ENCODE data around the gene GREM1.

Gene GREM1

DNA sequence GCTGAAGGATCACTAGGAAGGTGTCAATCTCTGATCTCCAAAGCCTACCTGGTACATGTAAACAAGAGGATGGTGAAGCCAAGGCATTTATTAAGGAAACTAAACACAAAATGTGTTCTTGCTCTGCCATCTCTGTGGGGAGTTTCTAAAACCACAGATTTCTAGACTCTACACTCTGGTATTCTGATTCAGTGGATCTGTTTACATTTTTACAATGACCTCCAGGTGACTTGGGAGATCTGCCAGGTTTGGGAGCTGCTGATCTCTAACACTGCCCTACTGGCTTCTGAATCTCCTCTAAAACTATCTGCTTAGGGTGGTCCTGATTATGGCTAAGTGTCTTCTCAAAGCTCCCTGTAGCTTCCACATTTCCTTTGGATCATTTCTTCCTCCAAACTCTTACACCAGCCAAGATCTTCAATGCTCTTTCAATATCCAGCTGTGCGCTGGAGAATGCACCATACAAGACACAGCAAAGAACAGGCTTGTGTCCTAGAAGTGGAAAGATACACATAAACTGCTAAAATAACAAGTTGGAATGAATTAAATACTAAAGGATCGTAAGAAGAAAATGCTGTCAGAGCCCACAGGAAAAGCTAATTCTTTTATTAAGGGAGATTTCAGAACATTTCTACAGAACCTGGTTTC is 72.7 kb downstream of the GREM1 start:
- DNase-seq, result no peak

- no peak for DNase-seq
Observed at GRCh38 chr15:32792436-32792835, 74.6 kb downstream of the GREM1 start.

Data from activated CD4-positive, alpha-beta T cell treated with anti-CD3 and anti-CD28 coated beads, Interleukin-2, amount 50 U/mL, for 1 hour (primary cell).